DOHH2 (cell line): ENCODE measurements around the gene TAF4B.

Experiments
- EZH2phosphoT487 ChIP-seq: fragments of 200-600 bp; sonication (generic); IDR thresholded peaks from 2 replicates; pipeline ENCODE4 v1.6.1; 2017; ENCODE audit warnings: borderline replicate concordance, mild to moderate bottlenecking, antibody characterized with exemption, low read length, moderate library complexity, mixed read lengths
- TF ChIP-seq, protein P1 (sequence below): fragments of 200-600 bp; sonication (generic); IDR thresholded peaks from one replicate; pipeline ENCODE4 v1.5.1; 2014; ENCODE audit warnings: antibody characterized with exemption, mild to moderate bottlenecking, low read depth, low read length; ENCODE audit not compliant: poor library complexity, severe bottlenecking

DNA sequence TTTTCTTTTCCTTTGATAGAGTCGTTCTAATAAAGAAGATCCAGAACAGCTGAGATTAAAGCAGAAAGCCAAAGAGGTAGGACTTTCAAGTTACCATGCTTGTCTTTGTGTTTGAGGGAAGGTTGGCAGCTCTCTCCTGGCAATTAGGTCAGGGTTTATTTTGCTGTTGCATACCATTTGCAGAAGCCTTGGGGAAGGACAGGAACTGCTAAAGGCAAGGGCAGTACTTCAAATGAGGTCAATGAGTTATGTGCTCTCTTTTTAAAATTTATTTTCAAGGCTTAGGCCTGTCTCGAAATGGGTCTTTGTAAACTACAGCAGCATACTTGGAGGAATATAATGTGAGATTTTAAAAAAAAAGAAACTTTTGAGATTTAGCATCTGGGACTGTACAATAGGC is 108.9 kb downstream of the TAF4B start:
- TF ChIP-seq, protein P1, sequence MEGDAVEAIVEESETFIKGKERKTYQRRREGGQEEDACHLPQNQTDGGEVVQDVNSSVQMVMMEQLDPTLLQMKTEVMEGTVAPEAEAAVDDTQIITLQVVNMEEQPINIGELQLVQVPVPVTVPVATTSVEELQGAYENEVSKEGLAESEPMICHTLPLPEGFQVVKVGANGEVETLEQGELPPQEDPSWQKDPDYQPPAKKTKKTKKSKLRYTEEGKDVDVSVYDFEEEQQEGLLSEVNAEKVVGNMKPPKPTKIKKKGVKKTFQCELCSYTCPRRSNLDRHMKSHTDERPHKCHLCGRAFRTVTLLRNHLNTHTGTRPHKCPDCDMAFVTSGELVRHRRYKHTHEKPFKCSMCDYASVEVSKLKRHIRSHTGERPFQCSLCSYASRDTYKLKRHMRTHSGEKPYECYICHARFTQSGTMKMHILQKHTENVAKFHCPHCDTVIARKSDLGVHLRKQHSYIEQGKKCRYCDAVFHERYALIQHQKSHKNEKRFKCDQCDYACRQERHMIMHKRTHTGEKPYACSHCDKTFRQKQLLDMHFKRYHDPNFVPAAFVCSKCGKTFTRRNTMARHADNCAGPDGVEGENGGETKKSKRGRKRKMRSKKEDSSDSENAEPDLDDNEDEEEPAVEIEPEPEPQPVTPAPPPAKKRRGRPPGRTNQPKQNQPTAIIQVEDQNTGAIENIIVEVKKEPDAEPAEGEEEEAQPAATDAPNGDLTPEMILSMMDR: no peak
- no peak for TF ChIP-seq EZH2phosphoT487
